ENCODE data around the gene VGLL3.
"Not testable (repeated sequence)": the region's sequence is repeated elsewhere in the genome, so short reads cannot be mapped to it uniquely, and the experiment has no call there.

The VGLL3 gene

DNA sequence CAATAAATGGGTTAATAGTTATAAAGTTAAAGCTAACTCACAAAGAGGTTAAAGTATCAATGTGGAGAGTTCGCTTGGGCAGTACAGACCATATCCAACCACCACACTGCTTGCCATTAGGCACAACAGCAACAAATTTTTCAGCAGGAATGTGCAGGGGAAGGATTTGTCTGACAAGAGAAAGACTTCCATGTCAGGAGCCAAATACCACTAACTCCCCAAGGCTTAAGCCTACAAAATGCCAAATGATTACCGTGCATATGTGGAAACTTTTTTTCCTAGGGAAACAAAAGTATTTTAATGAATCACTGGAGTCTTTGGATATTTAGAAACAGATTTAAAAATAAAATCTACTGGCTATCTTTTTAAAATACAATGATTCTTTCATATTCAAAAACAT is 8.1 kb downstream of the VGLL3 start:
- TF ChIP-seq, protein P1, sequence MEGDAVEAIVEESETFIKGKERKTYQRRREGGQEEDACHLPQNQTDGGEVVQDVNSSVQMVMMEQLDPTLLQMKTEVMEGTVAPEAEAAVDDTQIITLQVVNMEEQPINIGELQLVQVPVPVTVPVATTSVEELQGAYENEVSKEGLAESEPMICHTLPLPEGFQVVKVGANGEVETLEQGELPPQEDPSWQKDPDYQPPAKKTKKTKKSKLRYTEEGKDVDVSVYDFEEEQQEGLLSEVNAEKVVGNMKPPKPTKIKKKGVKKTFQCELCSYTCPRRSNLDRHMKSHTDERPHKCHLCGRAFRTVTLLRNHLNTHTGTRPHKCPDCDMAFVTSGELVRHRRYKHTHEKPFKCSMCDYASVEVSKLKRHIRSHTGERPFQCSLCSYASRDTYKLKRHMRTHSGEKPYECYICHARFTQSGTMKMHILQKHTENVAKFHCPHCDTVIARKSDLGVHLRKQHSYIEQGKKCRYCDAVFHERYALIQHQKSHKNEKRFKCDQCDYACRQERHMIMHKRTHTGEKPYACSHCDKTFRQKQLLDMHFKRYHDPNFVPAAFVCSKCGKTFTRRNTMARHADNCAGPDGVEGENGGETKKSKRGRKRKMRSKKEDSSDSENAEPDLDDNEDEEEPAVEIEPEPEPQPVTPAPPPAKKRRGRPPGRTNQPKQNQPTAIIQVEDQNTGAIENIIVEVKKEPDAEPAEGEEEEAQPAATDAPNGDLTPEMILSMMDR (IDR thresholded peaks at IDR 0.05; ENCODE audit: low read depth, low read length, missing control alignments), result no peak
- no peak for DNase-seq (ENCODE audit: low read depth)
- no peak overlapping the region for H3K4me3 ChIP-seq (ENCODE audit: low read depth, low read length)

- DNase-seq (ENCODE audit: low read depth), result no peak
- H3K4me3 ChIP-seq (ENCODE audit: low read depth, low read length), result no peak overlapping the region
- TF ChIP-seq, protein P1 (IDR thresholded peaks at IDR 0.05; ENCODE audit: low read depth, low read length, missing control alignments), result no peak
Measured at GRCh38 chr3:86978111-86978551, 12.8 kb downstream of the VGLL3 start.

DNA sequence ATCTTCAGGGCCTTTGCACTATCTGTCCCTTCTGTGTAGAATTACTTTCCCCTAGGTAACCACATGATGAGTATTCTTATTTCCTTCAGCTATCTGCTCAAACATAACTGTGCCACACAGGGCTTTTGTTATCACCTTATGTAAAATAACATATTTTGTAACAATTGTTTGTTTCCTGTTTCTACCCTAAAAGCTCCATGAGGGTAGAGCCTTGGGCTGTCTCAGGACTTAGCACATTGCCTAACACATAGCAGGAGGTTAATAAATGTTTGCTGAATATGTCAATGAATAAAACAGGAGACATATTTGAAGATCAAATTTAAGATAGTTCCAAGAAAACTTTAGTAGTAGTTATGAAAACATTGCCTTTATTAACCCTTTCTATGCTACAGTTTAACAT is 14.7 kb downstream of the VGLL3 start:
- no peak overlapping the region for H3K4me3 ChIP-seq (ENCODE audit: low read depth, low read length)
- TF ChIP-seq, protein P1 (IDR thresholded peaks at IDR 0.05; ENCODE audit: low read depth, low read length, missing control alignments), result no peak
- no peak for DNase-seq (ENCODE audit: low read depth)

DNA sequence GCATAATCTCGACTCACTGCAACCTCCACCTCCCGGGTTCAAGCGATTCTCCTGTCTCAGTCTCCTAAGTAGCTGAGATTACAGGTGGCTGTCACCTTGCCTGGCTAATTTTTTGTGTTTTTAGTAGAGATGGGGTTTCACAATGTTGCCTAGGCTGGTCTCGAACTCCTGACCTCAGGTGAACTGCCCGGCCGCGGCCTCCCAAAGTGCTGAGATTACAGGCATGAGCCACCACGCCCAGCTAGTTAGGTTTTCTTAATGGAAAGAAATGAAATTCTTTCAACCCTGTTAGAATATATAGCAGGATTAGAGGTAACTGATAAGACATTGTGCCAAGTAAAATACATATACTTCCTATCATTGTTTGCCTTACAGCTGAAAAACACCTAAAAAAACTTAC is 16.8 kb downstream of the VGLL3 start:
- DNase-seq (ENCODE audit: low read depth), result not testable (repeated sequence)

DNA sequence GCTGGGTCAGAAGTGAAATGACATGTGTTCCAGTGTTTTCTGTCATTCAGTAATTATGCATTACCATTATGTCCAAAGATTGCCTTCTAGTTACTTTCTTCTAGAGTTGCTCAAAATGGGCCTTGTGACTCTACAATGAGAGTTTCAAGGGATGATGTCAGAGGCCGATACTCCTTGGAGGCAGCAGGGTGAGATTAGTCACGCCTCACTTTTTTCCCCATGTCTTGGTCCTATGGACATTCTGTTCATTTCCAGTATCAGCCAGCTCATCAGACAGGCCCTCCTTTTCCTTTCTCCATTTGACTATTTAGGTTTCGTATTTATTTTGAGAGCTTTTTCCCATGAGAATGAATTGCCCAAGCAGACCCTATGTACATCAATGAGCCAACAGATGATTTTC is 17.5 kb downstream of the VGLL3 start:
- TF ChIP-seq, protein P1 (IDR thresholded peaks at IDR 0.05; ENCODE audit: low read depth, low read length, missing control alignments), result no peak

More for the DNA sequence above, 16.8 kb downstream of the VGLL3 start:
- not testable (repeated sequence) for H3K4me3 ChIP-seq (ENCODE audit: low read depth, low read length)

DNA sequence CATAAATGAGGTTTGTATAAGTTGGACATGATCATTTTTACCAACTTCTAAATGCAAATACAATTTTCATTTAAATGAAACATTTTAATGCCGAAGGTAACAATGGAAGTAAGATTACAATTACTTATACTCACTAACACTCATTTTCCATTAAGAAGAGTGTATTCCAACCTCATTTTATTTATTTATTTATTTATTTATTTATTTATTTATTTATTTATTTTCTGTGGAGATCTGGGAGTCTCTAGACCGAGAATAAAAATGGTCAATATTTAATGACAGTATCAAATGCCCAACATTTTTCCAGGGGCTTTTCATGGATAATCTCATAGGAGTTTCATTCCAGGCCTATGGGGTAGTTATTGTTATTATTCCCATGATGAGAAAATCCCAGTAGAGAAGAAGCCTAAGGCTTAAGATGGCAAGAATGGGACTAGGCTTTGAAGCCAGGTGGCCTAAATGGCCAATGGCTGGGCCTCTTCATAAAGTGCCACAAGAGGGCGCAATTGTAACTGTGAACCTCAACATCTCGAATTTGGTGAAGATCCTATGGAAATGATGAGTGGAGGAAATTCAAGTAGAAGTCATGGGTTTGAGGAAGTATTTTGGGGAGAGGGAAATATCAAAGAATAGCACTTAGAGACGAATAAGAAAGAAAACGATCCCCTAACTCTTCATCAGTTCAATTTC is 21.3 kb downstream of the VGLL3 start:
- TF ChIP-seq, protein P1 (IDR thresholded peaks at IDR 0.05; ENCODE audit: low read depth, low read length, missing control alignments), result peak; percentile 80
- H3K4me3 ChIP-seq (ENCODE audit: low read depth, low read length), result no peak overlapping the region
- DNase-seq (ENCODE audit: low read depth), result no peak

More for the DNA sequence above, 17.5 kb downstream of the VGLL3 start:
- no peak for DNase-seq (ENCODE audit: low read depth)
- H3K4me3 ChIP-seq (ENCODE audit: low read depth, low read length), result no peak overlapping the region

DNA sequence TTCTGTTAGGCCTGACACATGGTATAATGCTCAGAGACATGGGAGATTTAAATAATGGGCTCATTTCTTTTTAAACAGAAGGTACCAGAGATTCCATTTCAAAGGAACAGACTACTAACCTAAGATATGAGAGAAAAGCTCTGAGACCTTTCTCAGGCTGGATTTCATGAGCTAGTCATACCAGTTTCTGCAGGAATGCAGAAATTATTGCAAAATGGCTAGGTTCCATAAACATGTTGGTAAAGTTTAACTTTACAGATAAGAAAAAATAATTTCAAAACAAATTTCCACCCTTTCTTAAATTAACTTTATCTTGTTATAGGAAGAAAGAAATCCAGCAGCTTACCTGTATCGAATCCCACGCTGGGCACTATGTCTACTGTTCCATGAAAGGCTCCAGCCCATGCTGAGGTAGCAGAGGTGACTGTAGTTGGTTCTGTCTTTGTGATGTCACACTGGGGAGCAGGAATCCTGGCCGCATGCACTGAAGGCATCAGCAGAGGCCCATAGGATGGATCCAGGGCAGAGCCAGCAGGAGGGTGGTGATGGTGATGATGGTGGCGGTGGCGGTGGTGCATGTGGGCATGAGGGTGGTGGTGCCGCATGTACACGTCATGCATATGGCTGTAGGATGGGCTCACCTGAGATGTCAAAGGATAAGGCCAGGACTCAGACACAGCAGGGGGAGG is 22.6 kb downstream of the VGLL3 start:
- H3K4me3 ChIP-seq (ENCODE audit: low read depth, low read length), result no peak overlapping the region
- DNase-seq (ENCODE audit: low read depth), result no peak
- TF ChIP-seq, protein P1 (IDR thresholded peaks at IDR 0.05; ENCODE audit: low read depth, low read length, missing control alignments), result no peak
